Coronary artery (tissue), 2 donors: ENCODE data around the gene ZSCAN12.
"Not testable (repeated sequence)": the region's sequence is repeated elsewhere in the genome, so short reads cannot be mapped to it uniquely, and the experiment has no call there.

Source experiments
- DNase-seq: peaks from one replicate; pipeline ENCODE4 v3.0.0-alpha.2; 2017; ENCODE audit warnings: low spot score
- H3K27ac ChIP-seq, 2 donors: fragments of 200-600 bp; sonication (generic); one replicate each; pipeline ENCODE4 v1.5.1; 2016 to 2019
- H3K4me3 ChIP-seq: fragments of 200-600 bp; sonication (generic); 2 replicates; pipeline ENCODE4 v1.5.1; 2016; ENCODE audit warnings: mild to moderate bottlenecking, moderate library complexity
- TF ChIP-seq, protein P1 (sequence below): fragments of 200-600 bp; sonication (generic); IDR thresholded peaks from one replicate; pipeline ENCODE4 v1.5.1; 2019; ENCODE audit warnings: antibody characterized with exemption

The ZSCAN12 gene

DNA sequence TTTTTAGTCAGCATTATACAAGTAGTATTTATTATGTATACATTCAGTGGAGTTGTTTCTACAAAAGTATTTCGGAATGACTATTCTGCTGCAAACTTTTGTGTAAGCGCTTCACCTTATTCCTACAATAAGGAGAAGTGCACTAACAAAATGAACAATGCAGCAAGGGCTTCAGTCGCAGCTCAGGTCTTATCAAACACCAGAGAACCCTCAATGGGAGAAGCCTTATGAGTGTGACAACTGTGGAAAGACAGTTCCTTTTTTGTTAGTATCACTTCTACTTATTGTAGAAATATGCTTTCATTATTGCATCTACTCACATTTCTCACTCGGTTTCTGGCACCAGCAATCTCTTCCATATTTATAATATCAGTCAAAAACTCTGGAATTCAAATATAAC, 31.0 kb downstream of the ZSCAN12 start:
- TF ChIP-seq, protein P1, sequence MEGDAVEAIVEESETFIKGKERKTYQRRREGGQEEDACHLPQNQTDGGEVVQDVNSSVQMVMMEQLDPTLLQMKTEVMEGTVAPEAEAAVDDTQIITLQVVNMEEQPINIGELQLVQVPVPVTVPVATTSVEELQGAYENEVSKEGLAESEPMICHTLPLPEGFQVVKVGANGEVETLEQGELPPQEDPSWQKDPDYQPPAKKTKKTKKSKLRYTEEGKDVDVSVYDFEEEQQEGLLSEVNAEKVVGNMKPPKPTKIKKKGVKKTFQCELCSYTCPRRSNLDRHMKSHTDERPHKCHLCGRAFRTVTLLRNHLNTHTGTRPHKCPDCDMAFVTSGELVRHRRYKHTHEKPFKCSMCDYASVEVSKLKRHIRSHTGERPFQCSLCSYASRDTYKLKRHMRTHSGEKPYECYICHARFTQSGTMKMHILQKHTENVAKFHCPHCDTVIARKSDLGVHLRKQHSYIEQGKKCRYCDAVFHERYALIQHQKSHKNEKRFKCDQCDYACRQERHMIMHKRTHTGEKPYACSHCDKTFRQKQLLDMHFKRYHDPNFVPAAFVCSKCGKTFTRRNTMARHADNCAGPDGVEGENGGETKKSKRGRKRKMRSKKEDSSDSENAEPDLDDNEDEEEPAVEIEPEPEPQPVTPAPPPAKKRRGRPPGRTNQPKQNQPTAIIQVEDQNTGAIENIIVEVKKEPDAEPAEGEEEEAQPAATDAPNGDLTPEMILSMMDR, result no peak
- no peak overlapping the region for H3K27ac ChIP-seq
- no peak for DNase-seq
- H3K4me3 ChIP-seq, result no peak overlapping the region

DNA sequence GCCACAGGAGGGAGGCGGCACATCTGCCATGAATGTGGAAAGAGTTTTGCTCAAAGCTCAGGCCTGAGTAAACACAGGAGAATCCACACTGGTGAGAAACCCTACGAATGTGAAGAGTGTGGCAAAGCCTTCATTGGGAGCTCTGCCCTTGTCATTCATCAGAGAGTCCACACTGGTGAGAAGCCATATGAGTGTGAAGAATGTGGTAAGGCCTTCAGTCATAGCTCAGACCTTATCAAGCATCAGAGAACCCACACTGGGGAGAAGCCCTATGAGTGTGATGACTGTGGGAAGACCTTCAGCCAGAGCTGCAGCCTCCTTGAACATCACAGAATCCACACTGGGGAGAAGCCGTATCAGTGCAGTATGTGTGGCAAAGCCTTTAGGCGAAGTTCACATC, 34.0 kb downstream of the ZSCAN12 start:
- H3K27ac ChIP-seq, DNase-seq, H3K4me3 ChIP-seq: not testable (repeated sequence)

DNA sequence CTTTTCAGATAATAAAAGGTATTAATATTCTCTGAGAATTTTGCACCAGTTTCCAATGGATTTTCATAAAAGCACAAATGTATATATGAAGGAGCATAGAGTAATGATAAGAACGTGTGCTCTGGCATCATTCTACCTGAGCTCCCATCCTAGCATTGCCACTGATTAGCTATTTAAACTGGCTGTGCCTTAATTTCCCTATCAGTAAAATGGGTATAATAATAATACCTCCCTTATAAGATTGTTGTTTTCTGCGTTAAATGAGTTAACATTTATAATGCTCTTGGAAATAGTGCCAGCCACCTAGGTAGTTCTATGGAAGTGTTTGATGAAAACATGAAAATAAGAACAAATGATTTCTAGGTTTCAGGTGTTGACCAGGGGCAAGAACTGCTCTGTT, 38.6 kb downstream of the ZSCAN12 start:
- Histone ChIP-seq H3K4me3 (no peak overlapping the region), H3K27ac (no peak overlapping the region)
- TF ChIP-seq, protein P1, result no peak
- no peak for DNase-seq

DNA sequence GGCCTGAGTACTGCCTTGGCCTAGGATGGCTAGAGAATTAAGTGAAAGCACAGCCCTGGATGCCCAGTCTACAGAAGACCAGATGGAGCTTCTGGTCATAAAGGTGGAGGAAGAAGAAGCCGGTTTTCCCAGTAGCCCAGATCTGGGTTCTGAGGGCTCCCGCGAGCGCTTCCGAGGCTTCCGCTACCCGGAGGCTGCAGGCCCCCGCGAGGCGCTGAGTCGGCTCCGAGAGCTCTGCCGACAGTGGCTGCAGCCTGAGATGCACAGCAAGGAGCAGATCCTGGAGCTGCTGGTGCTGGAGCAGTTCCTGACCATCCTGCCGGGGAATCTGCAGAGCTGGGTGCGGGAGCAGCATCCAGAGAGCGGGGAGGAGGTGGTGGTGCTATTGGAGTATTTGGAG, 40.0 kb downstream of the ZSCAN12 start:
- not testable (repeated sequence) for H3K27ac ChIP-seq, DNase-seq, H3K4me3 ChIP-seq

DNA sequence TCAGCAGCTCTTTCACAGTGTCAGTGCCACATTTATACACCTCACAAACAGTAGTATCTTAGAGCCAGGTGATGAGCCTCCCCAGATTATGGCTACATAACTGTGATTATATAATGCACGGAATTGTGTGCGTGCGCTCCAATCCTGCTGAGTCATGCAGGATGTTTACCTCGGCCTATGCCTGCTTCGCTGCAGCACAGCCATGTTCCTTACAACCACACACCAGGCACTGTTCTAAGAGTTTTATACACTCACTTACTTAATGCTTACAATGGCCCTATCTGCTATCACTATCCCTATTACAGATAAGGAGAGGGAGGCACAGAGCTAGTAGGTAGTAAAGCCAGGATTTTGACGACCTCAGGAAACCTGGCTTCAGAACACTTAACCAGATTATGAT, 42.5 kb downstream of the ZSCAN12 start:
- no peak for DNase-seq
- H3K4me3 ChIP-seq, result no peak overlapping the region
- TF ChIP-seq, protein P1, result no peak
- H3K27ac ChIP-seq, result no peak overlapping the region

DNA sequence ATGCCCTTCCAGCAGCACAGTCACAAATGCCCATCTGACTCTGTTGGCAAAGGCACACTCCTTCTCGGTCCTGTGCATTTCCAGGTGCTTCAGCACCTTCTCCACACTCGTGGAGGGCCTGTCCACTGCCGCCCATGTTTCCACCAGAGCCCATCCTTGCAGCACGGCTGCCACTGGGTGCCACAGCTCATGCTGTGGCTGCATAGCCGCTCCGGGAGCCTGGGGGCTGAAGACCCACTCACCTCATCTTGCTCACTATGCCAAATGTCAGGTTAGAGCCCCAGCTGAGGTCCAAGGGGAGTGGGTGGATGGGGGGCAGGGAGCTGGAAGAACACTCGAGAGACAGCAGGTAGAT, 42.9 kb downstream of the ZSCAN12 start:
- DNase-seq, result no peak
- peak overlapping the region in 1 of 2 donors; percentile 80 for H3K27ac ChIP-seq
- peak overlapping the region; percentile 67 for H3K4me3 ChIP-seq
- TF ChIP-seq, protein P1, result no peak

DNA sequence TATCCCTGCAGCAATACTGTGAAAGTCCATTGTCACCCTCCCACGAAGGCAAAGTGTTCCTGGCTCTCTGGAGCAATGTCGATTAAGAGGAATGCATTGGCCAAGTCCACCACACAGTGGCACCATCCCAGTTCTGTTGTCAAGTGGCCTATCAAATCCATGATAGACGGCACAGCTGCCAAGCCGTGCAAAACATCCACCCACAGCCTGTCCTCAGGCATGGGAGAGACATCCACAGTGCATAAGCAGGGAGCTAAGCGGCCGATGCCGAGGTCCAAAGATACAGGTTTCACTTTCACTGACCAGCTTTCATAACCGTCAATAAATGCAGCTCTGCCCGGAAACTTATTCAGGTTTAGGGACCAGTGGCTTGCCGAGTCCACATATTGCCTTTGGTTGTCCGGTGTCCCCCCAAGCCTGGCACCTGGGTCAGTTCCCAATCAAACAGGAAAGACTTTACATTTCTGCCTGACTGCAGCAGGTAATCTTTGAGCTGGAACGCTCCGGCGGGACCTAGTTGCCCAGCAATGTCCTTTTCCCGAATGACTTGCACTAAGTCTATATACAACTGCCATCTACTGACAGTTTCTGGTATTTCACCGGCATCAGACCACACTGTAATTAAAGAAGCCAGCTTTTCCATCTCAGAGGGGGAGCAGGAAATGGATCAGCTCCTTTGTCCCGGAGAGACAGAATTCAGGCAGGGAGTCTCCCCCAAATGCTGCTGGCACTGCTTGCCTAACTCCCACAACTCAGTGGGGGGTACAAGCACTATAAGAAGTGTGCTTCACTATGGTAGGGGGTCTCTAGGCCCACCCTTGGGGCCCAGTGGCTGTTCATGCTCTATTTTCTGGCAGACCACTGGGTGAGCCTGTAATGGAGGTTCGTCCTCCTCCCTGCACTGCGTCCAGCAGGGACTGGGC, 43.5 kb downstream of the ZSCAN12 start:
- DNase-seq, result peak; percentile 80
- TF ChIP-seq, protein P1, result peak; percentile 67
- Histone ChIP-seq H3K27ac (peak overlapping the region; percentile 22 to 80), H3K4me3 (peak overlapping the region; percentile 67)
